ENCODE data around the gene VGLL3. TPM values are rescaled to one million over a fixed set of nuclear protein-coding genes. Genes with fewer than 3 reads are reported as not detected.
A peak's percentile ranks its signal among the peaks of the same experiment; 100 is the strongest.

Gene VGLL3
- total RNA-seq: under 1 TPM in 2 of 5 experiments, not detected in 3; 0.03 to 0.07 TPM
- not detected for polyA plus RNA-seq
- 0.94 reads per million for total RNA-seq

DNA sequence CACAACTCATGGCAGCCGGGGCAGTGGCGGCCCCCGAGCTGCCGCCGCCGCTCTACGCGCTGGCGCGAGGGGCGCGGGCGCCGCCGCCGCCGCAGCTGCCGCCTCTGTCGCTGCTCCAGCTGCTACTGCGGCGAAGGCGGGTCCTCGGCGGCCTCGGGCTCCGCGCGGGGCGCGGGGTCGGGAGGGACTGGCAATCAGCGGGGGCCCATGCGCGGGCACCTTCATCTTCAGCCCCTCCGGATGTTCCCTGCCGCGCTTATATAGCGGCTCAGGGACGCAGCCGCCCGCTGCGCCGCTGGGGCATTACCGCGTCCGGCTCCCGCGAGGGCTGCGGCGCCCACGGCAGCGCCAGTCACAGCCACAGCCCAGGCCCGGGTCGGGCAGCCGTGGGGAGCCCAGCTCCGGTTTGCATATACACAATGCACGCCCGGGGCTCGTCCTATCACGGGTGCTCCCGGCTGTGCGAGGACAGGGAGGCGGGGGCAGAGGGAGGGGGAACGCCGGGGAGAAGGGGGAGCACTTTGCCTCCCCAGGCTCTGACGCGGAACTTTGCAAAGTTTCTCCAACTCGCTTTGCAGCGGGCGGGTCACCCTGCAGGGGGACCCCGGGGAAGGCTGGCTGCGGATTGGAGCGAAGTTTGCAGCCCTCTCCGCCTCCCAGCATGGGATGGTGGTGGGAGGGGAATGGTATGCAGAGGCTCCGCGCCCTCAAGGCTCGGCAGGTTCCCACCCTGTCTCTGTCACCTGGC, at the start of gene VGLL3:
TSS of gene VGLL3 (minus strand) at position 416 of the 748 bp plus-strand sequence. CDS start at position 10, 406 bp downstream.
- Mint-ChIP-seq H3K4me1 (peaks cover 0 to 6% (median 0%) of the 10 kb centered on the region in 7 donors), H3K36me3 (peaks cover 0 to 6% (median 0%) of the 10 kb centered on the region in 5 donors), H3K9me3 (peaks cover 0 to 9% (median 0%) of the 10 kb centered on the region in 11 donors), H3K4me3 (peak within 1 kb of the TSS in 9 of 10 donors; percentile 14 to 71 (median 40)), H3K27ac (no peak within 1 kb of the TSS), H3K27me3 (peaks cover 22 to 41% (median 33%) of the 10 kb centered on the region in 5 donors)
- H3K4me1 ChIP-seq (ENCODE audit: control insufficient read depth in 2 of 2, insufficient read depth in 2 of 2, low read length in 2 of 2): no peaks in the 10 kb centered on the region
- H3K27ac ChIP-seq (ENCODE audit: low read depth, low read length): no peak within 1 kb of the TSS
- DNase-seq: peak in 2 of 9 donors; percentile 2 to 27
- intact Hi-C loops (cut with micrococcal nuclease): no loop called here
- H3K9me3 ChIP-seq (ENCODE audit: control insufficient read depth in 2 of 3, low read length in 3 of 3): no peaks in the 10 kb centered on the region
- H3K36me3 ChIP-seq (ENCODE audit: control insufficient read depth in 2 of 3, insufficient read depth in 3 of 3, low read length in 3 of 3): no peaks in the 10 kb centered on the region
- ChIA-PET CTCF (no interaction called here), POLR2A (no interaction called here)
- no peaks in the 10 kb centered on the region for H3K27me3 ChIP-seq (ENCODE audit: control insufficient read depth in 2 of 2, insufficient read depth in 2 of 2, low read length in 2 of 2)
- no peak within 1 kb of the TSS for H3K4me3 ChIP-seq (ENCODE audit: low read length)
- peak; percentile 45 for ATAC-seq

DNA sequence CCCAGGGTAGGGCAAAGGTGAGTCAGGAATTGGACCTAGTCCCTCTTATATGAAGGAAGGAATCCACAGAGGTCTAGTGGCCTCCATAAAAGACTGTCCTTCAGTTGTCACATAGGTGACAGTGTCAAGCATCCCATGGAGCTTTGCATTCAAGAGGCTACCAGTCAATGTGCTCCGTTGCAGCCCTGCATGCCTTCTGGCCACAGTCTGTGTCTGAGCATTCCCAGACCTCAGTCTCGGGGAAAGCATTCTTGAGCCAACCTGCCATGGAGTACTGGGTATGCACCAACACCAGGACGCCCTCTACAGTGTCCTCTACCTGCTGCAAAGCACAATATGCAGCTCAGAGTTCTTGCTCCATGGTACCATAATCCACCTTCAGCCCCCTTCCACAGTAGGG, 46.7 kb upstream of the VGLL3 start:
- H3K4me3 ChIP-seq (ENCODE audit: low read length): no peak overlapping the region
- H3K4me1 ChIP-seq (ENCODE audit: control insufficient read depth in 2 of 2, insufficient read depth in 2 of 2, low read length in 2 of 2): no peaks in the 10 kb centered on the region
- Mint-ChIP-seq H3K4me1 (peaks cover 0 to 3% (median 0%) of the 10 kb centered on the region in 7 donors), H3K27ac (no peak overlapping the region), H3K4me3 (no peak overlapping the region), H3K9me3 (peaks cover 0 to 15% (median 2%) of the 10 kb centered on the region in 11 donors), H3K27me3 (no peaks in the 10 kb centered on the region), H3K36me3 (no peaks in the 10 kb centered on the region)
- ATAC-seq: no peak
- no peaks in the 10 kb centered on the region for H3K36me3 ChIP-seq (ENCODE audit: control insufficient read depth in 2 of 3, insufficient read depth in 3 of 3, low read length in 3 of 3)
- intact Hi-C loops (cut with micrococcal nuclease): no loop called here
- H3K27me3 ChIP-seq (ENCODE audit: control insufficient read depth in 2 of 2, insufficient read depth in 2 of 2, low read length in 2 of 2): no peaks in the 10 kb centered on the region
- ChIA-PET CTCF (no interaction called here), POLR2A (no interaction called here)
- no peaks in the 10 kb centered on the region for H3K9me3 ChIP-seq (ENCODE audit: control insufficient read depth in 2 of 3, low read length in 3 of 3)
- no peak for DNase-seq
- H3K27ac ChIP-seq (ENCODE audit: low read depth, low read length): no peak overlapping the region

GRCh38 chr3:87036671-87037070, 45.7 kb upstream of the VGLL3 start:
- Histone ChIP-seq H3K36me3 (ENCODE audit: control insufficient read depth in 2 of 3, insufficient read depth in 3 of 3, low read length in 3 of 3) (no peaks in the 10 kb centered on the region), H3K4me1 (ENCODE audit: control insufficient read depth in 2 of 2, insufficient read depth in 2 of 2, low read length in 2 of 2) (no peaks in the 10 kb centered on the region), H3K27ac (ENCODE audit: low read depth, low read length) (no peak overlapping the region), H3K9me3 (ENCODE audit: control insufficient read depth in 2 of 3, low read length in 3 of 3) (no peaks in the 10 kb centered on the region), H3K27me3 (ENCODE audit: control insufficient read depth in 2 of 2, insufficient read depth in 2 of 2, low read length in 2 of 2) (no peaks in the 10 kb centered on the region), H3K4me3 (ENCODE audit: low read length) (no peak overlapping the region)
- intact Hi-C loops (cut with micrococcal nuclease): no loop called here
- H3K4me1 Mint-ChIP-seq: peaks cover 0 to 1% (median 0%) of the 10 kb centered on the region in 7 donors
- DNase-seq: no peak
- ChIA-PET POLR2A (no interaction called here), CTCF (no interaction called here)
- H3K27ac Mint-ChIP-seq: no peak overlapping the region
- ATAC-seq: no peak
- H3K27me3 Mint-ChIP-seq: peaks cover 0 to 1% (median 0%) of the 10 kb centered on the region in 5 donors
- H3K36me3 Mint-ChIP-seq: no peaks in the 10 kb centered on the region
- peaks cover 0 to 11% (median 2%) of the 10 kb centered on the region in 11 donors for H3K9me3 Mint-ChIP-seq
- H3K4me3 Mint-ChIP-seq: no peak overlapping the region

DNA sequence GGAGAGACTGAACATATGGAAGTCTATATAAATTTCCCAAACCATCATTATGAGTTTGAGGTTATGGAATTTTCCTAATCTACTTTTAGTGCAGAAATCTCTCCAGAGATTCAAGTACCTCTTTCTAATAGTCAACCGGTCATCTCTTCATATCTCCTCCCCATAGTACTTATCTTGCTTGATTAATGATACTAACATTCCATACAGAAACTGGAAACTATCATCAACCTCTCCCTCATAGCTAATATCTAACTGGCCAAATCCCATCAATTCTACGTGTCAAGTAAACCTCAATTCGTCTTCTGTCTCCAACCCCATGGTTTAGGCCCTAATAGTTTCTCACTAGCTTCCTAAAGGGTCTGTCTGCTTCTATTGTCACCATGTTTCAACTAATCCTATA, 44.4 kb upstream of the VGLL3 start:
- Histone ChIP-seq H3K27ac (ENCODE audit: low read depth, low read length) (no peak overlapping the region), H3K4me3 (ENCODE audit: low read length) (no peak overlapping the region), H3K27me3 (ENCODE audit: control insufficient read depth in 2 of 2, insufficient read depth in 2 of 2, low read length in 2 of 2) (no peaks in the 10 kb centered on the region), H3K9me3 (ENCODE audit: control insufficient read depth in 2 of 3, low read length in 3 of 3) (no peaks in the 10 kb centered on the region), H3K36me3 (ENCODE audit: control insufficient read depth in 2 of 3, insufficient read depth in 3 of 3, low read length in 3 of 3) (no peaks in the 10 kb centered on the region), H3K4me1 (ENCODE audit: control insufficient read depth in 2 of 2, insufficient read depth in 2 of 2, low read length in 2 of 2) (no peaks in the 10 kb centered on the region)
- ChIA-PET POLR2A (no interaction called here), CTCF (no interaction called here)
- ATAC-seq: no peak
- intact Hi-C loops (cut with micrococcal nuclease): no loop called here
- H3K9me3 Mint-ChIP-seq: peaks cover 0 to 16% (median 4%) of the 10 kb centered on the region in 11 donors
- no peaks in the 10 kb centered on the region for H3K36me3 Mint-ChIP-seq
- no peaks in the 10 kb centered on the region for H3K4me1 Mint-ChIP-seq
- no peak overlapping the region for H3K4me3 Mint-ChIP-seq
- peaks cover 0 to 4% (median 0%) of the 10 kb centered on the region in 5 donors for H3K27me3 Mint-ChIP-seq
- no peak for DNase-seq
- H3K27ac Mint-ChIP-seq: no peak overlapping the region

DNA sequence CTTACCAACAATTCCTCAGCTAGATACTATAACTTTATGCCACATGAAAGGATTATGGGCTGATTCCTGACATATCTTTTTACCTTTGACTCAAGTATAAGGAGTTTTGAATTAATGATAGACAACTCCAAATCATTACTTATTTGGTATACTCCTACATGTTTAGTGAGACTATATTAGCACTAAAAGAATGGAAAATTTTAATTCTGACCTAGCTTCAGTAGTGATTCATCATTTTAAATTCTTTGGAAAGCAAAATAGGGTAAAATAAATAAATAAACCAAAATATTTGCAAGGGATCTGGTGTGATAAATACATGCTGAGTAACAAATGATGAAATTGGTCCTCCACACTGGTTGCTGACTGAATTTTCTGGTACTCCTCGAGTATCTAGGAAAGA, 42.3 kb upstream of the VGLL3 start:
- ChIA-PET CTCF (no interaction called here), POLR2A (no interaction called here)
- Mint-ChIP-seq H3K4me3 (no peak overlapping the region), H3K27me3 (peaks cover 0 to 4% (median 0%) of the 10 kb centered on the region in 5 donors), H3K36me3 (no peaks in the 10 kb centered on the region), H3K9me3 (peaks cover 0 to 16% (median 4%) of the 10 kb centered on the region in 11 donors), H3K27ac (no peak overlapping the region), H3K4me1 (no peaks in the 10 kb centered on the region)
- H3K27me3 ChIP-seq (ENCODE audit: control insufficient read depth in 2 of 2, insufficient read depth in 2 of 2, low read length in 2 of 2): no peaks in the 10 kb centered on the region
- no peak overlapping the region for H3K27ac ChIP-seq (ENCODE audit: low read depth, low read length)
- intact Hi-C loops (cut with micrococcal nuclease): no loop called here
- DNase-seq (no peak), ATAC-seq (no peak)
- no peaks in the 10 kb centered on the region for H3K36me3 ChIP-seq (ENCODE audit: control insufficient read depth in 2 of 3, insufficient read depth in 3 of 3, low read length in 3 of 3)
- no peak overlapping the region for H3K4me3 ChIP-seq (ENCODE audit: low read length)
- H3K4me1 ChIP-seq (ENCODE audit: control insufficient read depth in 2 of 2, insufficient read depth in 2 of 2, low read length in 2 of 2): no peaks in the 10 kb centered on the region
- H3K9me3 ChIP-seq (ENCODE audit: control insufficient read depth in 2 of 3, low read length in 3 of 3): no peaks in the 10 kb centered on the region

DNA sequence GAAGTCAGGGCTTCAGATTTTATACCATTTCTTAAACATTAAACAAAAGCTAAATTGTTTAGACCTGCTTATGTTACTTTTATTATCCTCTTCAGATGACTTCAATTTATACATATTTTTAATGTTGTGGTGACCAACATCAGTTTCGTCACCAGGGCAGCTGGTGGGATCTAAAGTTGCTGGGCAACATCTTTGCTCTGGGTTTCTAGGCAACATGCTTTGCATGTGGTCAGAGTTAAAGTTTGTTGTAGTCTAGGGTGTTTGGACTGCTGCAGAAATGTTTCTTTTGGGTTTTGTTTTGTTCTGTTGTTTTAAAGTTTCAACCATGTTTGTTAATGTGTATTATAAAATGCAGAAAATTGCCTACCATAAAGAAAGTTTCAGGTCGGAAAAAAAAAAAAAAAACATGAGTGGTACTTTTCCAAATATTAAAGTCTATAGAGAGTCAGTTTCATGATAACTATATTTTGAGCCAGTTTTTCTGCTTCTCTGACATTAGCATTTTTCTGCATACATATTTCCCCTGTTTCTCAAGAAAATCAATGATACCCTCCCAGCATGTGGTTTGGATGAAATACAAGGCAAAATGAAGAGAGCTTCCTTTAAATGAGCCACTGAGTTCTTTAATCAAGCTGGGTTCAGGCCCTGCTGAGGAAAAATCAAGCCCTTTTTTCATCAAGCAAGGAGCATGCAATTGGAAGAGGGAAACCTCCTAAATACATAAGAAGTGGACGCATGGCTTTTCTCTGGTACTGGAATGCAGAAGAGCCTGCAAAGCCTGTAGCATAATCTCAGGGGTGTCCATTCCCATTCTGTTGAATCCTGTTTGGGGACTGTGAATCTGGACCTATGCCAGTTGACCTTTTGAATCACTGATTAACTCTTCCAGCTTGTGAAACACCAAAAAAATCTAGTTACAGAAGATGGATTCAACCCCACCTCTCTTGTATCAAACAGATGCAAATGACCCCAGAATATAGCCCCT, 35.0 kb upstream of the VGLL3 start:
- Mint-ChIP-seq H3K9me3 (peaks cover 2 to 12% (median 5%) of the 10 kb centered on the region in 11 donors), H3K36me3 (no peaks in the 10 kb centered on the region), H3K4me3 (no peak overlapping the region), H3K27me3 (no peaks in the 10 kb centered on the region), H3K4me1 (no peaks in the 10 kb centered on the region), H3K27ac (no peak overlapping the region)
- no peak overlapping the region for H3K27ac ChIP-seq (ENCODE audit: low read depth, low read length)
- H3K4me1 ChIP-seq (ENCODE audit: control insufficient read depth in 2 of 2, insufficient read depth in 2 of 2, low read length in 2 of 2): no peaks in the 10 kb centered on the region
- H3K4me3 ChIP-seq (ENCODE audit: low read length): no peak overlapping the region
- ChIA-PET CTCF (no interaction called here), POLR2A (no interaction called here)
- no peaks in the 10 kb centered on the region for H3K36me3 ChIP-seq (ENCODE audit: control insufficient read depth in 2 of 3, insufficient read depth in 3 of 3, low read length in 3 of 3)
- no peaks in the 10 kb centered on the region for H3K27me3 ChIP-seq (ENCODE audit: control insufficient read depth in 2 of 2, insufficient read depth in 2 of 2, low read length in 2 of 2)
- intact Hi-C loops (cut with micrococcal nuclease): no loop called here
- DNase-seq: no peak
- no peaks in the 10 kb centered on the region for H3K9me3 ChIP-seq (ENCODE audit: control insufficient read depth in 2 of 3, low read length in 3 of 3)
- no peak for ATAC-seq
